NCI-H526 treated with DMSO at 0.1 percent for 48 hours (cell line): ENCODE measurements around the gene OLA1.

Experiments used
- DNase-seq: peaks from one replicate; lab custom pipeline; 2025; lab: John Stamatoyannopoulos, UW

OLA1 gene

GRCh38 chr2:174035117-174035635 is 213.2 kb downstream of the OLA1 start:
- no peak for DNase-seq

- no peak for DNase-seq
Measured at GRCh38 chr2:174033163-174033550, 215.2 kb downstream of the OLA1 start.

GRCh38 chr2:174031226-174031625 is 217.1 kb downstream of the OLA1 start:
- DNase-seq: no peak

GRCh38 chr2:174028935-174029334 is 219.4 kb downstream of the OLA1 start:
- DNase-seq: no peak

- DNase-seq: no peak
Measured at GRCh38 chr2:174027956-174028355, 220.4 kb downstream of the OLA1 start.

GRCh38 chr2:174026122-174026845 is 222.0 kb downstream of the OLA1 start:
- DNase-seq: no peak

- DNase-seq: no peak
Measured at GRCh38 chr2:174025271-174026121, 222.8 kb downstream of the OLA1 start.

GRCh38 chr2:174024524-174025270 is 223.6 kb downstream of the OLA1 start:
- DNase-seq: no peak

GRCh38 chr2:174023591-174024523 is 224.5 kb downstream of the OLA1 start:
- DNase-seq: no peak
